Transverse colon (tissue), 3 donors: ENCODE data around the gene ZER1.

Experiments
- CTCF ChIP-seq, 5 experiments: fragments of 200-600 bp in 3 of 5; fragments of 450-650 bp in 2 of 5; sonication (generic) in 3 of 5; IDR thresholded peaks; 1 replicate in 2 of 5; 2 replicates in 3 of 5; pipeline ENCODE4 v1.5.1; 2016 to 2017; ENCODE audit warnings: antibody characterized with exemption in 5 of 5, inconsistent platforms in 3 of 5, mild to moderate bottlenecking in 2 of 5, moderate library complexity in 1 of 5
- POLR2A ChIP-seq: fragments of 450-650 bp; IDR thresholded peaks from one replicate; pipeline ENCODE4 v1.6.1; 2016; ENCODE audit warnings: antibody characterized with exemption, mild to moderate bottlenecking, moderate library complexity

- TF ChIP-seq POLR2A (no peak), CTCF (IDR thresholded peaks at IDR 0.05) (no peak)
Observed at GRCh38 chr9:128809831-128810230, 38.1 kb upstream of the ZER1 start.
